ENCODE measurements around the gene LSM6. TPM values are rescaled to one million over a fixed set of nuclear protein-coding genes. Genes with fewer than 3 reads are reported as not detected.

LSM6 gene
- total RNA-seq, 4 donors from 2014 or later: 12.7 to 31.0 (median 15.5) TPM

GRCh38 chr4:146238107-146238506 is 62.6 kb downstream of the LSM6 start:
- in situ Hi-C loops (cut with MboI; ENCODE audit: low sequenced_read_pairs in 4 of 4): no loop called here
- H3K27me3 ChIP-seq: no peaks in the 10 kb centered on the region
- DNase-seq (no peak), ATAC-seq (no peak)
- H3K4me3 ChIP-seq: no peak overlapping the region
- no peak overlapping the region for H3K27ac ChIP-seq
- H3K4me1 ChIP-seq: peaks cover 10 to 27% of the 10 kb centered on the region in 2 donors
- TF ChIP-seq POLR2A (IDR thresholded peaks at IDR 0.05): no peak
- intact Hi-C loops (cut with DNase I; ENCODE audit: low total_unique reads): loop anchor here (5.0 kb wide), 1 partner anchor 679 kb away; no protein-coding TSS in a partner anchor
- H3K9me3 ChIP-seq: no peaks in the 10 kb centered on the region
- H3K36me3 ChIP-seq: no peaks in the 10 kb centered on the region

Other genes with a start within 250 kb of the LSM6 start
- gene ZNF827, start 236.9 kb upstream of the LSM6 start, total RNA-seq: 10 to 100 TPM in 2 of 4 donors, 1 to 10 TPM in 2; 7.2 to 16.1 (median 10.9) TPM
- gene REELD1, start 38.8 kb downstream of the LSM6 start, total RNA-seq: under 1 TPM in 1 of 4 donors, not detected in 3; 0.97 TPM